H1 (cell line): Measurements from ENCODE around the gene NFASC. TPM values are rescaled to one million over a fixed set of nuclear protein-coding genes. Genes with fewer than 3 reads are reported as not detected.

Source experiments
- CTCF ChIA-PET: fragments of 300-600 bp; sonication (Branson Sonifier 250); formaldehyde crosslinking; loops from one replicate; lab custom pipeline; 2021; ENCODE audit not compliant: partially characterized antibody; lab: Charles Lee
- POLR2A ChIA-PET: fragments of 300-600 bp; sonication (Branson Sonifier 250); formaldehyde crosslinking; loops from one replicate; lab custom pipeline; 2021; ENCODE audit warnings: inconsistent platforms; ENCODE audit not compliant: partially characterized antibody; lab: Charles Lee
- DNase-seq, 2 experiments: peaks; one replicate each; pipeline versions ENCODE4 v3.0.0 to v3.0.0-alpha.2; 2010 to 2022; ENCODE audit warnings: low spot score in 2 of 2, low read depth in 1 of 2, mixed read lengths in 1 of 2
- FAIRE-seq: peaks from 2 replicates; lab custom pipeline; 2011; peaks lifted over from hg19 to GRCh38; lab: Jason Lieb, UNC
- H2AFZ ChIP-seq: 2 replicates; pipeline ENCODE4 v1.8.1; 2012; ENCODE audit warnings: low read length, inconsistent platforms
- H2AK5ac ChIP-seq: 2 replicates; pipeline ENCODE4 v1.6.1; 2013; ENCODE audit warnings: low read depth, low read length
- H2BK120ac ChIP-seq: replicated peaks from 2 replicates; pipeline ENCODE3; 2013; ENCODE audit warnings: low read depth, low read length, inconsistent platforms
- H2BK12ac ChIP-seq: 2 replicates; pipeline ENCODE4 v1.6.1; 2013; ENCODE audit warnings: low read depth, low read length
- H2BK15ac ChIP-seq: 2 replicates; pipeline ENCODE4 v1.6.1; 2013; ENCODE audit warnings: low read length
- H2BK20ac ChIP-seq: 2 replicates; pipeline ENCODE4 v1.6.1; 2013; ENCODE audit warnings: low read length
- H2BK5ac ChIP-seq: 2 replicates; pipeline ENCODE4 v1.6.1; 2013; ENCODE audit warnings: low read depth, low read length
- H3K14ac ChIP-seq: 2 replicates; pipeline ENCODE4 v1.6.1; 2013; ENCODE audit warnings: inconsistent platforms; ENCODE audit not compliant: insufficient read length
- H3K18ac ChIP-seq: 2 replicates; pipeline ENCODE4 v1.6.1; 2013; ENCODE audit warnings: low read length; ENCODE audit errors: extremely low read depth
- H3K23ac ChIP-seq: 2 replicates; pipeline ENCODE4 v1.6.1; 2013; ENCODE audit warnings: inconsistent platforms; ENCODE audit not compliant: insufficient read length
- H3K23me2 ChIP-seq: 2 replicates; pipeline ENCODE4 v1.6.1; 2013; ENCODE audit warnings: low read depth, low read length
- H3K27ac ChIP-seq: 2 replicates; pipeline ENCODE4 v1.6.1; 2011; ENCODE audit warnings: low read depth, low read length, inconsistent platforms
- H3K27me3 ChIP-seq, 4 experiments: replicated peaks in 1 of 4; 1 replicate in 1 of 4; 2 replicates in 3 of 4; pipeline versions ENCODE4 v1.6.1 to v1.8.1; 2011 to 2013; ENCODE audit warnings: low read length in 3 of 4, mild to moderate bottlenecking in 3 of 4, inconsistent platforms in 2 of 4, mixed read lengths in 2 of 4, moderate library complexity in 1 of 4; ENCODE audit not compliant: control insufficient read depth in 3 of 4, insufficient read depth in 3 of 4; ENCODE audit errors: extremely low read depth in 1 of 4
- H3K36me3 ChIP-seq, 4 experiments: 2 replicates each; pipeline versions ENCODE4 v1.6.1 to v1.8.1; 2011 to 2013; ENCODE audit warnings: mild to moderate bottlenecking in 4 of 4, low read length in 3 of 4, moderate library complexity in 2 of 4, control low read depth in 1 of 4, inconsistent platforms in 1 of 4; ENCODE audit not compliant: insufficient read depth in 4 of 4, control insufficient read depth in 2 of 4
- H3K4ac ChIP-seq: replicated peaks from 2 replicates; pipeline ENCODE3; 2013; ENCODE audit warnings: low read length, low read depth, mixed read lengths, inconsistent platforms; ENCODE audit not compliant: insufficient read length
- H3K4me1 ChIP-seq, 4 experiments: replicated peaks in 1 of 4; 1 replicate in 1 of 4; 2 replicates in 3 of 4; pipeline versions ENCODE4 v1.6.1 to v1.8.1; 2011 to 2013; ENCODE audit warnings: low read length in 3 of 4, inconsistent platforms in 2 of 4, mixed read lengths in 1 of 4; ENCODE audit not compliant: insufficient read depth in 4 of 4, control insufficient read depth in 3 of 4
- H3K4me2 ChIP-seq, 2 experiments: 2 replicates each; pipeline versions ENCODE4 v1.6.1 to v1.8.1; 2011 to 2013; ENCODE audit warnings: low read depth in 2 of 2, low read length in 2 of 2, control low read depth in 1 of 2, inconsistent platforms in 1 of 2, mild to moderate bottlenecking in 1 of 2; ENCODE audit not compliant: insufficient read depth in 1 of 2
- H3K4me3 ChIP-seq, 4 experiments: fragments of 200-600, 300-600 bp in 1 of 4; sonication (generic), shearing (Covaris generic), sonication (Bioruptor Twin) in 1 of 4; 2 replicates each; pipeline versions ENCODE4 v1.5.1 to v1.8.1; 2011 to 2016; ENCODE audit warnings: low read length in 4 of 4, low read depth in 3 of 4, control low read depth in 2 of 4, inconsistent platforms in 2 of 4, mild to moderate bottlenecking in 2 of 4, mixed read lengths in 1 of 4, moderate library complexity in 1 of 4; ENCODE audit not compliant: insufficient read depth in 2 of 4; ENCODE audit errors: extremely low read depth in 1 of 4
- H3K56ac ChIP-seq: replicated peaks from 2 replicates; pipeline ENCODE3; 2013; ENCODE audit warnings: low read depth, mild to moderate bottlenecking, mixed read lengths, low read length, inconsistent platforms; ENCODE audit not compliant: insufficient read length
- H3K79me1 ChIP-seq: 2 replicates; pipeline ENCODE4 v1.6.1; 2013; ENCODE audit warnings: low read depth, low read length, control low read depth
- H3K79me2 ChIP-seq, 2 experiments: 2 replicates each; pipeline versions ENCODE4 v1.6.1 to v1.8.1; 2012 to 2013; ENCODE audit warnings: low read length in 2 of 2, mild to moderate bottlenecking in 2 of 2, inconsistent platforms in 1 of 2; ENCODE audit not compliant: insufficient read depth in 2 of 2, control insufficient read depth in 1 of 2
- H3K9ac ChIP-seq, 4 experiments: replicated peaks in 1 of 4; 1 replicate in 1 of 4; 2 replicates in 3 of 4; pipeline versions ENCODE4 v1.6.1 to v1.8.1; 2011 to 2013; ENCODE audit warnings: low read depth in 3 of 4, low read length in 3 of 4, control low read depth in 2 of 4, mild to moderate bottlenecking in 2 of 4, moderate library complexity in 2 of 4, inconsistent platforms in 1 of 4; ENCODE audit errors: extremely low read depth in 1 of 4
- H3K9me3 ChIP-seq, 2 experiments: 2 replicates each; pipeline versions ENCODE4 v1.6.1 to v1.8.1; 2012 to 2013; ENCODE audit warnings: mild to moderate bottlenecking in 2 of 2, moderate library complexity in 2 of 2, control low read depth in 1 of 2, inconsistent platforms in 1 of 2, low read depth in 1 of 2, low read length in 1 of 2, mixed read lengths in 1 of 2; ENCODE audit not compliant: insufficient read depth in 2 of 2
- H4K20me1 ChIP-seq, 2 experiments: replicated peaks in 1 of 2; 2 replicates each; pipeline versions ENCODE3 to v1.8.1; 2011 to 2013; ENCODE audit warnings: inconsistent platforms in 2 of 2, low read length in 2 of 2, mild to moderate bottlenecking in 1 of 2; ENCODE audit not compliant: insufficient read depth in 2 of 2, control insufficient read depth in 1 of 2
- H4K5ac ChIP-seq: 2 replicates; pipeline ENCODE4 v1.6.1; 2013; ENCODE audit warnings: low read length, low read depth, mixed read lengths, inconsistent platforms; ENCODE audit not compliant: insufficient read length
- H4K8ac ChIP-seq: 2 replicates; pipeline ENCODE4 v1.8.0; 2013; ENCODE audit warnings: mild to moderate bottlenecking, moderate library complexity, low read length, inconsistent platforms; ENCODE audit not compliant: insufficient read depth; ENCODE audit errors: extremely low read depth
- H4K91ac ChIP-seq: replicated peaks from 2 replicates; pipeline ENCODE3; 2013; ENCODE audit warnings: low read length, mixed read lengths, inconsistent platforms; ENCODE audit not compliant: insufficient read length
- CREB1 ChIP-seq: IDR thresholded peaks from 2 replicates; pipeline ENCODE4 v1.6.1; 2012; ENCODE audit warnings: inconsistent platforms
- CTBP2 ChIP-seq: IDR thresholded peaks from 2 replicates; pipeline ENCODE4 v1.7.0; 2011; ENCODE audit warnings: borderline replicate concordance, mild to moderate bottlenecking, moderate library complexity, mixed read lengths, low read length; ENCODE audit not compliant: insufficient read depth, insufficient read length
- EZH2 ChIP-seq: fragments of 200-600 bp; sonication (generic); IDR thresholded peaks from 2 replicates; pipeline ENCODE4 v1.7.1; 2012; ENCODE audit warnings: low read depth, mild to moderate bottlenecking, moderate library complexity, low read length, inconsistent platforms; ENCODE audit not compliant: severe bottlenecking
- HDAC2 ChIP-seq, 2 experiments: fragments of 300-600 bp in 1 of 2; sonication (generic) in 1 of 2; IDR thresholded peaks; 2 replicates each; pipeline ENCODE4 v1.6.1; 2011 to 2012; ENCODE audit warnings: low read depth in 2 of 2, low read length in 2 of 2, mild to moderate bottlenecking in 2 of 2, moderate library complexity in 2 of 2, borderline replicate concordance in 1 of 2, inconsistent platforms in 1 of 2
- HDAC6 ChIP-seq: IDR thresholded peaks from one replicate; pipeline ENCODE4 v1.7.1; 2012; ENCODE audit warnings: low read depth, mild to moderate bottlenecking, inconsistent platforms, low read length, moderate library complexity
- MAFK ChIP-seq: IDR thresholded peaks from 2 replicates; pipeline ENCODE4 v1.6.1; 2012; ENCODE audit warnings: low read depth, mild to moderate bottlenecking, improper control_type of control experiment, low read length
- NANOG ChIP-seq: IDR thresholded peaks from 2 replicates; pipeline ENCODE4 v1.6.1; 2011; ENCODE audit warnings: low read length, low read depth, mild to moderate bottlenecking, inconsistent platforms; ENCODE audit not compliant: insufficient read depth, poor library complexity, severe bottlenecking
- PHF8 ChIP-seq: fragments of 200-600 bp; sonication (generic); conservative IDR thresholded peaks from 2 replicates; pipeline ENCODE4 v1.7.1; 2012; ENCODE audit warnings: low read depth, mild to moderate bottlenecking, inconsistent platforms, low read length, moderate library complexity
- RBBP5 ChIP-seq: IDR thresholded peaks from 2 replicates; pipeline ENCODE4 v1.7.1; 2012; ENCODE audit warnings: low read depth, mild to moderate bottlenecking, inconsistent platforms, low read length, moderate library complexity, borderline replicate concordance
- SP1 ChIP-seq: IDR thresholded peaks from 2 replicates; pipeline ENCODE4 v1.6.1; 2011; ENCODE audit warnings: low read depth, low read length
- TEAD4 ChIP-seq: IDR thresholded peaks from 2 replicates; pipeline ENCODE4 v1.6.1; 2012; ENCODE audit warnings: low read depth, low read length, inconsistent platforms, mixed read lengths
- WGBS, 2 experiments: shearing (Covaris generic) in 1 of 2; methylation state at CpG; one replicate each; pipeline versions ENCODE4 v1.1.6 to v1.1.7; 2013 to 2015; ENCODE audit warnings: low lambda C conversion rate in 2 of 2, mixed read lengths in 2 of 2, inconsistent platforms in 1 of 2, low coverage in 1 of 2, missing lambda C conversion rate in 1 of 2; ENCODE audit not compliant: insufficient replicate concordance in 2 of 2, insufficient coverage in 1 of 2, insufficient read length in 1 of 2; ENCODE audit errors: extremely low coverage in 1 of 2, missing lambda C conversion rate in 1 of 2; 5-methylcytosine and 5-hydroxymethylcytosine counted together
- polyA plus RNA-seq, 7 experiments: library from polyadenylated mRNA; depleted of rRNA in 3 of 7; stranded (reverse) in 5 of 7; unstranded in 2 of 7; fragments of >200 nt in 5 of 7; fragments of 200-250 nt in 2 of 7; gene quantifications; 1 replicate in 5 of 7; 2 replicates in 1 of 7; 4 replicates in 1 of 7; pipeline versions ENCODE4 v1.2.1 to v1.2.3, GENCODE V29; 2011 to 2013; ENCODE audit warnings: missing spikeins in 2 of 7, mixed read lengths in 2 of 7
- total RNA-seq: library from RNA; stranded (reverse); fragmentation: NEBNext Ultra II Directional; extraction: Animal tissue kit (Norgen Biotek cat#: 25700); gene quantifications from 2 replicates; pipeline ENCODE4 v1.2.1, GENCODE V29; 2021
- TF ChIP-seq, protein P1 (sequence below): IDR thresholded peaks from 2 replicates; pipeline ENCODE4 v1.6.1; 2011; ENCODE audit warnings: low read depth, mild to moderate bottlenecking, low read length; ENCODE audit not compliant: insufficient read depth

The NFASC gene
- total and polyA plus RNA-seq, 2 of the 8 experiments (the other 6 are each of a cell fraction or from before 2014, with no cell fraction given): 5.0 to 15.2 TPM

DNA sequence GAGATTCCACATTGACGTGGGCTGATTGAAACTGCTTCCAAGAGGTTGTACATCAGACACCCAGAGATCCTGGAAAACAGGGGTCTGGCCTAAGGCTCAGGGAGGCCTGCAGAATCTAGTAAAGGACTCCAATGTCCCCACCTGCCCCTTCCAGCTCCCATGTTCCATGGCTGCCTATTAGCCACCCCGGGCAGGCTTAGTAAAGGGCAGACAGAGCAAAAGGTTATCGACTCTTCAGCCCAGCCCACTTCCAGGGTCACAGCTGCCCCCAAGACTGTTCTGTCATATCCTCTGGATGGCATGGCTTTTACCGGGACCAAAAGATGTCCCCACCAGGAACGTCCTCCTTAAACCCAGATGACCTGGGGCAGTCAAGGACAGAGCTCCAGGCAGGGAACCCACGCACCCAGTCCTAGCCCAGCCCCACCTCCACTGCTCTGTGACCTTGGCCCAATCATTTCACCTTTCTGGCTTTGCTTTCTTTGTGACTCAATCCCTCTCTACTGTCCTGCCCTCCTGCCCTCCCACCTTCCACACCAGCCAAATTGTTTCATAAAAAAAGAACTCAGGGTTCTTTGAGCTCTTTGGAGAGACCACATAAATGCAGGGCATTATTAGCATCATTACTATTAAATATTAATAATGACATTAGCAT, 167.6 kb downstream of the NFASC start:
- Histone ChIP-seq H4K91ac (no peak overlapping the region), H2BK20ac (no peak overlapping the region), H4K8ac (no peak overlapping the region), H3K79me2 (no peaks in the 10 kb centered on the region), H4K20me1 (no peaks in the 10 kb centered on the region), H3K9ac (no peak overlapping the region), H3K23me2 (peaks cover 3% of the 10 kb centered on the region; the same call in 1 of the 2 replicates), H3K23ac (no peak overlapping the region), H3K27ac (no peak overlapping the region), H3K14ac (no peak overlapping the region), H2BK120ac (no peak overlapping the region), H3K4ac (no peak overlapping the region), H3K9me3 (no peaks in the 10 kb centered on the region), H3K18ac (no peak overlapping the region), H2AFZ (no peak overlapping the region), H3K79me1 (no peaks in the 10 kb centered on the region), H3K56ac (no peak overlapping the region), H2BK12ac (no peak overlapping the region), H2AK5ac (no peak overlapping the region), H4K5ac (no peak overlapping the region), H3K4me3 (no peak overlapping the region), H3K27me3 (peaks cover 0 to 18% (median 10%) of the 10 kb centered on the region in 4 experiments; a peak in 5 of 7 replicates), H3K36me3 (no peaks in the 10 kb centered on the region), H3K4me1 (no peaks in the 10 kb centered on the region; a peak in 1 of 7 replicates), H2BK15ac (no peak overlapping the region), H3K4me2 (no peak overlapping the region), H2BK5ac (no peak overlapping the region)
- ChIA-PET CTCF (interaction anchor here (1.5 to 33.2 kb wide), 8 partner anchors 8 to 103 kb away, joined by 3 to 531 read pairs (median 6); no protein-coding TSS in a partner anchor), POLR2A (interaction anchor here (1.6 kb wide), 1 partner anchor 9 kb away, joined by 4 read pairs; no protein-coding TSS in a partner anchor)
- FAIRE-seq (no peak), DNase-seq (no peak)
- 87% methylated on average over 6 of the region's 6 CpGs; no CpG with 5 or more reads in 1 of the 2 experiments for WGBS, 2 experiments
- TF ChIP-seq NANOG (no peak), PHF8 (no peak), EZH2 (no peak), CREB1 (no peak), RBBP5 (no peak), MAFK (no peak), SP1 (no peak), TEAD4 (no peak), HDAC2 (IDR thresholded peaks at IDR 0.05; ENCODE audit: borderline replicate concordance in 1 of 2, low read depth in 2 of 2, low read length in 2 of 2) (no peak), HDAC6 (no peak), CTBP2 (no peak)
- TF ChIP-seq, protein P1, sequence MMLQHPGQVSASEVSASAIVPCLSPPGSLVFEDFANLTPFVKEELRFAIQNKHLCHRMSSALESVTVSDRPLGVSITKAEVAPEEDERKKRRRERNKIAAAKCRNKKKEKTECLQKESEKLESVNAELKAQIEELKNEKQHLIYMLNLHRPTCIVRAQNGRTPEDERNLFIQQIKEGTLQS: no peak
